T-helper 2 cell (primary cell): ENCODE measurements around the gene CDA.

ENCODE experiments used
- DNase-seq, 5 experiments: peaks; one replicate each; pipeline versions ENCODE4 v3.0.0 to v3.0.0-alpha.2; 2012 to 2022

The CDA gene

GRCh38 chr1:20616847-20617487 is 28.1 kb downstream of the CDA start:
- DNase-seq, result no peak

GRCh38 chr1:20618550-20618949 is 29.7 kb downstream of the CDA start:
- no peak for DNase-seq

GRCh38 chr1:20619999-20620398 is 31.1 kb downstream of the CDA start:
- no peak for DNase-seq

GRCh38 chr1:20621012-20621411 is 32.1 kb downstream of the CDA start:
- DNase-seq, result no peak

- no peak for DNase-seq
These were observed 35.8 kb downstream of the CDA start for GRCh38 chr1:20624709-20625108.

GRCh38 chr1:20625176-20626097 is 36.5 kb downstream of the CDA start:
- no peak for DNase-seq

- DNase-seq, result no peak
These were observed 37.2 kb downstream of the CDA start for GRCh38 chr1:20626098-20626427.

GRCh38 chr1:20626524-20626923 is 37.6 kb downstream of the CDA start:
- DNase-seq, result no peak

GRCh38 chr1:20630729-20631128 is 41.8 kb downstream of the CDA start:
- DNase-seq, result no peak

GRCh38 chr1:20632386-20632785 is 43.5 kb downstream of the CDA start:
- no peak for DNase-seq

- peak; percentile 76 to 83 (median 81) for DNase-seq
These were observed 44.5 kb downstream of the CDA start, which contains the start of gene PINK1 for GRCh38 chr1:20633190-20634064. Gene PINK1, plus strand, starts transcription at chr1:20633458. Its CDS starts 91 bp downstream, at chr1:20633549.

- DNase-seq, result peak in 1 of 5 experiments; percentile 42
These were observed 45.2 kb downstream of the CDA start for GRCh38 chr1:20634065-20634593.

- peak in 3 of 5 experiments; percentile 5 to 68 (median 12) for DNase-seq
These were observed 45.7 kb downstream of the CDA start for GRCh38 chr1:20634594-20635084.

- DNase-seq, result no peak
These were observed 48.0 kb downstream of the CDA start for GRCh38 chr1:20636785-20637347.

- DNase-seq, result peak in 4 of 5 experiments; percentile 24 to 76 (median 39)
These were observed 51.3 kb downstream of the CDA start for GRCh38 chr1:20640183-20640597.

- no peak for DNase-seq
These were observed 53.1 kb downstream of the CDA start for GRCh38 chr1:20641975-20642374.

GRCh38 chr1:20643080-20643479 is 54.2 kb downstream of the CDA start:
- no peak for DNase-seq

- no peak for DNase-seq
These were observed 55.5 kb downstream of the CDA start for GRCh38 chr1:20644416-20644815.

- DNase-seq, result no peak
These were observed 56.5 kb downstream of the CDA start for GRCh38 chr1:20645414-20645813.

GRCh38 chr1:20648438-20648837 is 59.5 kb downstream of the CDA start:
- DNase-seq, result no peak

GRCh38 chr1:20648946-20649345 is 60.0 kb downstream of the CDA start:
- DNase-seq, result no peak

GRCh38 chr1:20652300-20652699 is 63.4 kb downstream of the CDA start:
- no peak for DNase-seq
